Lower lobe of right lung (tissue), 2 donors: Measurements from ENCODE around the gene NAA25. TPM values are rescaled to one million over a fixed set of nuclear protein-coding genes. Genes with fewer than 3 reads are reported as not detected.
"Not testable (repeated sequence)": the region's sequence is repeated elsewhere in the genome, so short reads cannot be mapped to it uniquely, and the experiment has no call there.

Experiments used
- ATAC-seq, 2 donors: fragments of 200-7000 bp; cut with Tn5 transposase; one replicate each; pipeline ENCODE4 v1.9.1; 2020 to 2022; ENCODE audit warnings: mild to moderate bottlenecking in 2 of 2, moderate library complexity in 2 of 2
- DNase-seq: peaks from one replicate; pipeline ENCODE4 v3.0.0-alpha.2; 2020
- H3K27ac ChIP-seq: fragments of 200-600 bp; one replicate; pipeline ENCODE4 v1.8.0; 2022
- H3K27me3 ChIP-seq: fragments of 200-600 bp; one replicate; pipeline ENCODE4 v1.8.0; 2022; ENCODE audit warnings: low read depth
- H3K36me3 ChIP-seq: fragments of 200-600 bp; one replicate; pipeline ENCODE4 v1.8.0; 2022; ENCODE audit warnings: mild to moderate bottlenecking
- H3K4me1 ChIP-seq: fragments of 200-600 bp; one replicate; pipeline ENCODE4 v1.8.0; 2022
- H3K4me3 ChIP-seq: fragments of 200-600 bp; one replicate; pipeline ENCODE4 v1.8.0; 2022; ENCODE audit warnings: mild to moderate bottlenecking
- H3K9me3 ChIP-seq: fragments of 200-600 bp; one replicate; pipeline ENCODE4 v1.8.0; 2022
- intact Hi-C: fragments of 100-400 bp; cut with DNase I; formaldehyde crosslinking; loops from one replicate; pipeline ENCODE4 v1.11.0; 2022
- total RNA-seq: library from RNA; stranded (reverse); fragmentation: NEBNext Ultra II Directional; extraction: Animal tissue kit (Norgen Biotek cat#: 25700); gene quantifications from one replicate; pipeline ENCODE4 v1.2.1, GENCODE V29; 2021
- TF ChIP-seq, protein P1 (sequence below): fragments of 200-600 bp; IDR thresholded peaks from one replicate; pipeline ENCODE4 v1.8.0; 2022; ENCODE audit warnings: antibody characterized with exemption, mild to moderate bottlenecking
- donor health status: DM: no; HTN: yes; CAD: no; lungs with severe emphysema.

Gene NAA25
- total RNA-seq, 1 donor from 2014 or later, result 24.7 TPM

- TF ChIP-seq, protein P1, sequence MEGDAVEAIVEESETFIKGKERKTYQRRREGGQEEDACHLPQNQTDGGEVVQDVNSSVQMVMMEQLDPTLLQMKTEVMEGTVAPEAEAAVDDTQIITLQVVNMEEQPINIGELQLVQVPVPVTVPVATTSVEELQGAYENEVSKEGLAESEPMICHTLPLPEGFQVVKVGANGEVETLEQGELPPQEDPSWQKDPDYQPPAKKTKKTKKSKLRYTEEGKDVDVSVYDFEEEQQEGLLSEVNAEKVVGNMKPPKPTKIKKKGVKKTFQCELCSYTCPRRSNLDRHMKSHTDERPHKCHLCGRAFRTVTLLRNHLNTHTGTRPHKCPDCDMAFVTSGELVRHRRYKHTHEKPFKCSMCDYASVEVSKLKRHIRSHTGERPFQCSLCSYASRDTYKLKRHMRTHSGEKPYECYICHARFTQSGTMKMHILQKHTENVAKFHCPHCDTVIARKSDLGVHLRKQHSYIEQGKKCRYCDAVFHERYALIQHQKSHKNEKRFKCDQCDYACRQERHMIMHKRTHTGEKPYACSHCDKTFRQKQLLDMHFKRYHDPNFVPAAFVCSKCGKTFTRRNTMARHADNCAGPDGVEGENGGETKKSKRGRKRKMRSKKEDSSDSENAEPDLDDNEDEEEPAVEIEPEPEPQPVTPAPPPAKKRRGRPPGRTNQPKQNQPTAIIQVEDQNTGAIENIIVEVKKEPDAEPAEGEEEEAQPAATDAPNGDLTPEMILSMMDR, result no peak
- DNase-seq (no peak), ATAC-seq (no peak)
- Histone ChIP-seq H3K4me3 (no peak overlapping the region), H3K36me3 (no peaks in the 10 kb centered on the region), H3K27me3 (no peaks in the 10 kb centered on the region), H3K27ac (no peak overlapping the region), H3K9me3 (no peaks in the 10 kb centered on the region), H3K4me1 (peaks cover 12% of the 10 kb centered on the region)
- intact Hi-C loops, result no loop called here
These were observed 107.8 kb downstream of the NAA25 start for GRCh38 chr12:112000820-112001219.

GRCh38 chr12:111999129-111999528 lies 109.5 kb downstream of the NAA25 start:
- intact Hi-C loops, H3K27me3 ChIP-seq, H3K27ac ChIP-seq, H3K36me3 ChIP-seq, H3K4me3 ChIP-seq, ATAC-seq, DNase-seq, H3K9me3 ChIP-seq: not testable (repeated sequence)
- H3K4me1 ChIP-seq, result peaks cover 20% of the 10 kb centered on the region

DNA sequence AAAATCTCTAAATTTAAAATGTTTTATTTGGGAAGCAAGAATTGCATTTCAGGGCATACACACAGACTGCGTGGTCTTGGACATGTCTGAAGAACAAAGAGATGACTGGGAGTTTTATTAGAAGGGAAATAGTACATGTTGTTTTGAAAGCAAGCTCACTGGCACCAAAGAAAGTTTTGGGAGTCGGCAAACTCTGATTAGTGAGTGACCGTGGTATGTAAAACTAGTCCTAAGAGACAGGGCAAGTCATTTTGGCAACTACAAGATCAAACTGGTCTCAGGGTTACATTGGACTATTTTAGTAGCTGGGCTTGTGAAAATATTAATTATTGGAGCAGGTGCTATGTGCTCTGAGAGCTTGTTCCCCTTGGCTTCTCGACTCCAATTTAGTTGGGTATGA lies 110.6 kb downstream of the NAA25 start:
- TF ChIP-seq, protein P1, result no peak
- ATAC-seq (no peak), DNase-seq (no peak)
- Histone ChIP-seq H3K36me3 (no peaks in the 10 kb centered on the region), H3K27me3 (no peaks in the 10 kb centered on the region), H3K4me3 (no peak overlapping the region), H3K4me1 (peaks cover 20% of the 10 kb centered on the region), H3K27ac (no peak overlapping the region), H3K9me3 (no peaks in the 10 kb centered on the region)
- intact Hi-C loops, result no loop called here

GRCh38 chr12:111997300-111997699 lies 111.3 kb downstream of the NAA25 start:
- intact Hi-C loops, result no loop called here
- ATAC-seq, result no peak
- H3K36me3 ChIP-seq, result no peaks in the 10 kb centered on the region
- DNase-seq, result no peak
- H3K4me3 ChIP-seq, result no peak overlapping the region
- TF ChIP-seq, protein P1, result no peak
- peaks cover 20% of the 10 kb centered on the region for H3K4me1 ChIP-seq
- no peak overlapping the region for H3K27ac ChIP-seq
- H3K9me3 ChIP-seq, result no peaks in the 10 kb centered on the region
- H3K27me3 ChIP-seq, result no peaks in the 10 kb centered on the region

DNA sequence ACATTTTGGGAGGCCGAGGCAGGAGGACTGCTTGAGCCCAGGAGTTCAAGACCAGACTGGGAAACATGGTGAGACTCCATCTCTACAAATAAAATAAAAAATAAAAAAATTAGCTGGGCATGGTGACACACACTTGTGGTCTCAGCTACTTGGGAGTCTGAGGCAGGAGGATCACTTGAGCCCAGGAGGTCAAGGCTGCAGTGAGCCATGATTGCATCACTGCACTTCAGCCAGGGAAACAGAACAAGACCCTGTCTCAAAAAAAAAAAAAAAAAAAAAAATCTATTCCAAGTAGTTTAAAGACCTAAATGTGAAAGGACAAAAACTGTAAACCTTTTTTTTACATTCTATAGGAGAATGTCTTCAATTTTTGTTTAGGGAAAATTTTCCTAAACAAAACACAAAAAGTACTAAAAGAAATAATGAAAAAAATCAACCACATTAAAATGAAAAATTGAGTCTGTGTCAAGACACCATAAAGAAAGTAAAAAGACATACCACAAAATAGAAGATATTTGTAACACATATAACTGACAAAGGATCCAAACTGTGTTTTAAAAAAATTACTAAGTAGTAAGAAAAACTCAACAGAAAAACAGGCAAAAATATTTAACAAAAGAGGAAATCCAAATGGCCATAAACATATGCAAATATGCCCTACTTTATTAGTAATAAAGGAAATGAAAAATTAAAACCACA lies 112.7 kb downstream of the NAA25 start:
- DNase-seq (no peak), ATAC-seq (no peak)
- H3K27ac ChIP-seq, result no peak overlapping the region
- H3K27me3 ChIP-seq, result no peaks in the 10 kb centered on the region
- no peaks in the 10 kb centered on the region for H3K9me3 ChIP-seq
- intact Hi-C loops, result no loop called here
- TF ChIP-seq, protein P1, result no peak
- H3K36me3 ChIP-seq, result peaks cover under 1% of the 10 kb centered on the region
- H3K4me3 ChIP-seq, result no peak overlapping the region
- H3K4me1 ChIP-seq, result peaks cover 7% of the 10 kb centered on the region

GRCh38 chr12:111994211-111995111 lies 114.1 kb downstream of the NAA25 start:
- H3K4me3 ChIP-seq, result peak overlapping the region; percentile 29
- H3K9me3 ChIP-seq, intact Hi-C loops, ATAC-seq, H3K27me3 ChIP-seq, H3K27ac ChIP-seq, DNase-seq, H3K4me1 ChIP-seq: not testable (repeated sequence)
- peaks cover 15% of the 10 kb centered on the region for H3K36me3 ChIP-seq
